Measurements from ENCODE around the gene RFNG.

DNA sequence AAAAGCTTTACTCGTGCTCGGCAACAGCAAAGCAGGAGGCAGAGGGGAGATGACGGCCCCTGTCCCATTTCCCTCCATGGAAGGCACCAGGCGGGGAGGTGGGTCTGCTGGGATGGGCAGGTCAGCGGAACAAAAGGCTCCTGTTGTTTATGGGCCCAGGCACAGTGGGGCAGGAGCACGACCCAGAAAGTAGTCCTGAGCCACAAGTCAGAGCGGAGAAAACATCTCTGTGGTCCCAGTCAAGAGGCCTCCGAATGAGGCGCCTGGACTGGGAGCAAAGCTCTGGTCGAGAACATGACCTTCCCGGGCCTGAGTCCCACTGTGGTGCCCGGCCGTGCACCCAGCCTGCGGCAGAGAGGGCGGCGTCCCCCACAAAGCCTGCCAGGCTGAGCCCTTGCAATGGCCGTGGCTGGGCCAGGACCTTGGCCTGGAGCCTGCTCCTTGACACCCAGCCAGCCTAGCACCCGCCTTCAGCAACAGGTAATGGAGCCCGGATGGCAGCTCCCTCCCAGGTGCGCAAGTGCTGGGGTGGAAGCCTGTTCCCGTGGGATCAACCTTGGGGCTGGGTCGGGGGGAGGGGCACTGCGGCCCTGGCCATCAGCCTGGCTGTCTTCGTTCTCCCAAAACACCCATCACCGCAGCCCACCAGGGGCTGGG is 3.6 kb downstream of the RFNG start:
- TF ChIP-seq, protein P1, sequence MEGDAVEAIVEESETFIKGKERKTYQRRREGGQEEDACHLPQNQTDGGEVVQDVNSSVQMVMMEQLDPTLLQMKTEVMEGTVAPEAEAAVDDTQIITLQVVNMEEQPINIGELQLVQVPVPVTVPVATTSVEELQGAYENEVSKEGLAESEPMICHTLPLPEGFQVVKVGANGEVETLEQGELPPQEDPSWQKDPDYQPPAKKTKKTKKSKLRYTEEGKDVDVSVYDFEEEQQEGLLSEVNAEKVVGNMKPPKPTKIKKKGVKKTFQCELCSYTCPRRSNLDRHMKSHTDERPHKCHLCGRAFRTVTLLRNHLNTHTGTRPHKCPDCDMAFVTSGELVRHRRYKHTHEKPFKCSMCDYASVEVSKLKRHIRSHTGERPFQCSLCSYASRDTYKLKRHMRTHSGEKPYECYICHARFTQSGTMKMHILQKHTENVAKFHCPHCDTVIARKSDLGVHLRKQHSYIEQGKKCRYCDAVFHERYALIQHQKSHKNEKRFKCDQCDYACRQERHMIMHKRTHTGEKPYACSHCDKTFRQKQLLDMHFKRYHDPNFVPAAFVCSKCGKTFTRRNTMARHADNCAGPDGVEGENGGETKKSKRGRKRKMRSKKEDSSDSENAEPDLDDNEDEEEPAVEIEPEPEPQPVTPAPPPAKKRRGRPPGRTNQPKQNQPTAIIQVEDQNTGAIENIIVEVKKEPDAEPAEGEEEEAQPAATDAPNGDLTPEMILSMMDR (conservative IDR thresholded peaks at IDR 0.05; ENCODE audit: low read depth, low read length): no peak
- no peak for TF ChIP-seq EZH2 (IDR thresholded peaks at IDR 0.05; ENCODE audit: low read length, unreplicated experiment)
- TF ChIP-seq EZH2phosphoT487 (IDR thresholded peaks at IDR 0.05; ENCODE audit: borderline replicate concordance, low read length): no peak
